Skeletal muscle tissue (tissue), 4 donors: Measurements from ENCODE around the gene OR52W1. TPM values are rescaled to one million over a fixed set of nuclear protein-coding genes. Genes with fewer than 3 reads are reported as not detected.

ENCODE experiments used
- H3K27ac ChIP-seq: one replicate; pipeline ENCODE4 v1.7.0; 2013; ENCODE audit warnings: mild to moderate bottlenecking, low read depth, low read length, inconsistent platforms
- H3K27me3 ChIP-seq, 3 donors: one replicate each; pipeline ENCODE4 v1.7.0; 2013; ENCODE audit warnings: low read length in 3 of 3; ENCODE audit not compliant: control insufficient read depth in 3 of 3, insufficient read depth in 3 of 3
- H3K36me3 ChIP-seq, 3 donors: one replicate each; pipeline ENCODE4 v1.7.0; 2013; ENCODE audit warnings: low read length in 3 of 3; ENCODE audit not compliant: control insufficient read depth in 3 of 3, insufficient read depth in 3 of 3
- H3K4me1 ChIP-seq, 3 donors: one replicate each; pipeline ENCODE4 v1.7.0; 2013; ENCODE audit warnings: low read length in 3 of 3, mild to moderate bottlenecking in 3 of 3; ENCODE audit not compliant: control insufficient read depth in 3 of 3, insufficient read depth in 3 of 3
- H3K4me3 ChIP-seq, 3 donors: one replicate each; pipeline ENCODE4 v1.7.0; 2013; ENCODE audit warnings: low read length in 3 of 3
- H3K9ac ChIP-seq, 3 donors: one replicate each; pipeline ENCODE4 v1.7.0; 2013; ENCODE audit warnings: low read length in 3 of 3, mild to moderate bottlenecking in 3 of 3, moderate library complexity in 2 of 3, low read depth in 1 of 3
- H3K9me3 ChIP-seq, 3 donors: one replicate each; pipeline ENCODE4 v1.7.0; 2013; ENCODE audit warnings: low read length in 3 of 3; ENCODE audit not compliant: control insufficient read depth in 3 of 3
- total RNA-seq: library from RNA; depleted of rRNA; stranded (reverse); fragments of >200 nt; gene quantifications from one replicate; pipeline ENCODE4 v1.2.3, GENCODE V29; 2014
- donor health status: Osteomylitis.

Gene OR52W1, protein sequence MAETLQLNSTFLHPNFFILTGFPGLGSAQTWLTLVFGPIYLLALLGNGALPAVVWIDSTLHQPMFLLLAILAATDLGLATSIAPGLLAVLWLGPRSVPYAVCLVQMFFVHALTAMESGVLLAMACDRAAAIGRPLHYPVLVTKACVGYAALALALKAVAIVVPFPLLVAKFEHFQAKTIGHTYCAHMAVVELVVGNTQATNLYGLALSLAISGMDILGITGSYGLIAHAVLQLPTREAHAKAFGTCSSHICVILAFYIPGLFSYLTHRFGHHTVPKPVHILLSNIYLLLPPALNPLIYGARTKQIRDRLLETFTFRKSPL
- not detected for total RNA-seq

DNA sequence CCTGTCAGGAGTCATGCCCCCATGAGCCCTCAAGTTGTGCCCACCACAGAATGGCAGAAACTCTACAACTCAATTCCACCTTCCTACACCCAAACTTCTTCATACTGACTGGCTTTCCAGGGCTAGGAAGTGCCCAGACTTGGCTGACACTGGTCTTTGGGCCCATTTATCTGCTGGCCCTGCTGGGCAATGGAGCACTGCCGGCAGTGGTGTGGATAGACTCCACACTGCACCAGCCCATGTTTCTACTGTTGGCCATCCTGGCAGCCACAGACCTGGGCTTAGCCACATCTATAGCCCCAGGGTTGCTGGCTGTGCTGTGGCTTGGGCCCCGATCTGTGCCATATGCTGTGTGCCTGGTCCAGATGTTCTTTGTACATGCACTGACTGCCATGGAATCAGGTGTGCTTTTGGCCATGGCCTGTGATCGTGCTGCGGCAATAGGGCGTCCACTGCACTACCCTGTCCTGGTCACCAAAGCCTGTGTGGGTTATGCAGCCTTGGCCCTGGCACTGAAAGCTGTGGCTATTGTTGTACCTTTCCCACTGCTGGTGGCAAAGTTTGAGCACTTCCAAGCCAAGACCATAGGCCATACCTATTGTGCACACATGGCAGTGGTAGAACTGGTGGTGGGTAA, at the start of gene OR52W1:
Gene OR52W1 (plus strand): TSS at position 51 of the 637 bp plus-strand sequence. CDS start 0 bp downstream, at position 51.
- Histone ChIP-seq H3K36me3 (peaks cover 0 to 2% (median 0%) of the 10 kb centered on the region in 3 donors), H3K4me3 (no peak within 1 kb of the TSS), H3K27ac (no peak within 1 kb of the TSS), H3K4me1 (no peaks in the 10 kb centered on the region), H3K9me3 (no peaks in the 10 kb centered on the region), H3K9ac (no peak within 1 kb of the TSS), H3K27me3 (no peaks in the 10 kb centered on the region)

DNA sequence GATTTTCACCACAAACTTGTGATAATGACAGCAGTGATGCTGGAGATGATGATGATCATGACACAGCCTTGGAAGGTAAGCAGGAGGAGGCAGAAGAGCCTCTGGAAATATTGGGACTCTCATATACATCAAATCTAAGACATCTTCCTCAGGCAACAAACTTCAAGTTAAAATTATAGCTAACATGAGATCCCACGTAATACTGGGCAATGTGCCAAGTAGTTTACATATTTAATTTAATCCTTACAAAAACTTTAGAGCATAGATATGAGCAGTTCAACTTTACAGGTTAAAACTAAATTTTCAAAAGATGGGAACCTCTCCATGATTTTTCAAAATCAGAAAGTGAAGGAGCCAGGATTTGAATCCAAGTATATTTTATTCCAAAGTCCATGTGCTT, 47.9 kb upstream of the OR52W1 start:
- no peak overlapping the region for H3K4me3 ChIP-seq
- H3K9ac ChIP-seq = no peak overlapping the region
- no peaks in the 10 kb centered on the region for H3K36me3 ChIP-seq
- H3K9me3 ChIP-seq = no peaks in the 10 kb centered on the region
- no peaks in the 10 kb centered on the region for H3K27me3 ChIP-seq
- no peaks in the 10 kb centered on the region for H3K4me1 ChIP-seq
- H3K27ac ChIP-seq = no peak overlapping the region

DNA sequence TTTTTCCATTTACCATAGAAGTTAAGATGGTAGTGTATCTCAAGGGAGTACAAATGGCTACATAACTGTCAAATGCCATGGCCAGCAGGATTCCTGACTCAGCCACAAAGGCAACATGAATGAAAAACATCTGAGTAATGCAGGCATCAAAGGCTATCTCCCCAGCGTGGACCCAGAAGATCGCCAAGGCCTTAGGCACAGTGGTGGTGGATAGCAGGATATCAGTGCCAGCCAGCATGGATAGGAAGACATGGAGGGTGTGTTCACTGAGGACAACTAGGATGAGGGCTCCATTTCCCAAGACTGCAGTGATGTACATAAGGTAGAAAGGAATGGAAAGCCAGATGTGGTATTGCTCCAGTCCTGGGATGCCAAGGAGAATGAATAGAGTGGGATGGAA, 46.9 kb upstream of the OR52W1 start:
- Histone ChIP-seq H3K27me3 (no peaks in the 10 kb centered on the region), H3K27ac (no peak overlapping the region), H3K9me3 (no peaks in the 10 kb centered on the region), H3K4me3 (no peak overlapping the region), H3K36me3 (no peaks in the 10 kb centered on the region), H3K4me1 (no peaks in the 10 kb centered on the region), H3K9ac (no peak overlapping the region)

DNA sequence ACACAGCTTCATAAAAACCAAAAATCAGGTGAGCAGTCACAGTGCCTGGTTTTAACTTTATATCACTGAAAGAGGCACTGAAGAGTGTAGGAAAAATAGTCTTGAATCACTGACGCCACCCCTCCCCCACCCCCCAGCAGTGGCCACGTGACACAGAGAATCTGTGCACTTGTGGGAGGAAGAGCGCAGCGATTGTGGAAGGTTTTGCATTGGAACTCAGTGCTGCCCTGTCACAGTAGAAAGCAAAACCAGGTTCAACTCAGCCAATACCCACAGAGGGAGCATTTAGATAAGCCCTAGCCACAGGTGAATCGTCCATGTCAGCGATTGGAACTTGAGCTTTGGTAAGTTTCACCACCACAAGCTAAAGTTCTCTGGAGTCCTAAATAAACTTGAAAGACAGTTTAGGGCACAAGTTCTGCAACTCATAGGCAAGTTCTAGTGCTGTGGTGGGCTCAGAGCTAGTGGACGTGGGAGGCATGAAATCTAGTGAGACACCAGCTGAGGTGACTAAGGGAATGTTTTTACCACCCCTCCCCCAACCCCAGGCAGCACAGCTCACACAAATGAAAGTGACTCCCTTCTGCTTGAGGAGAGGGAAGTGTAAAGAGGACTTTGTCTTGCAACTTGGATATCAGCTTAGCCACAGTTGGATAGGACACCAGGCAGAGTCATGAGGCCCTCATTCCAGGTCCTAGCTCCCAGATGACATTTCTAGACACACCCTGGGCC, 42.2 kb upstream of the OR52W1 start:
- no peak overlapping the region for H3K4me3 ChIP-seq
- H3K36me3 ChIP-seq = no peaks in the 10 kb centered on the region
- no peaks in the 10 kb centered on the region for H3K4me1 ChIP-seq
- H3K9me3 ChIP-seq = no peaks in the 10 kb centered on the region
- H3K27me3 ChIP-seq = no peaks in the 10 kb centered on the region
- H3K9ac ChIP-seq = no peak overlapping the region
- no peak overlapping the region for H3K27ac ChIP-seq

DNA sequence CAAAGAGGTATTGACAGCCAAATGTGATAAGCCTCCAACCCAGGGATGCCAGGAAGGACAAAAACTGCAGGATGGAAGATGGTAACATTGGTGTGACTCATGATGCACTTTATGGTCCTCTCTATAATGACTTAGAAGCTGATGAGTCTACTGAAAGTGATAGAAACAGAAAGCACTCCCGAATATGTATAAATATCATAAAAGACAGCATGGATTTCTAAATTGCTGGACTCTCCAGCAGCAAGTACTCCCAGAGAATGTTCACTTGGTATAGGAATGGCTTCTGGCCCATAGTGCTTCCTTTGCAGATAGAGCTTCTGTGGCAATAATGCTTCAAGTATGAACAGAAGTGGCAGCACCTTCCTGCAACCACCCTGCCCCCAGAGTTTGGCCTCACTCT, 28.8 kb upstream of the OR52W1 start, which contains the start of gene OR52B2:
Gene OR52B2 (minus strand): TSS at position 101 of the 400 bp plus-strand sequence. CDS start 0 bp downstream, at position 101.
- no peak within 1 kb of the TSS for H3K9ac ChIP-seq
- no peak within 1 kb of the TSS for H3K27ac ChIP-seq
- no peak within 1 kb of the TSS for H3K4me3 ChIP-seq
- H3K36me3 ChIP-seq = no peaks in the 10 kb centered on the region
- peaks cover 0 to 2% (median 0%) of the 10 kb centered on the region in 3 donors for H3K9me3 ChIP-seq
- H3K27me3 ChIP-seq = no peaks in the 10 kb centered on the region
- no peaks in the 10 kb centered on the region for H3K4me1 ChIP-seq

DNA sequence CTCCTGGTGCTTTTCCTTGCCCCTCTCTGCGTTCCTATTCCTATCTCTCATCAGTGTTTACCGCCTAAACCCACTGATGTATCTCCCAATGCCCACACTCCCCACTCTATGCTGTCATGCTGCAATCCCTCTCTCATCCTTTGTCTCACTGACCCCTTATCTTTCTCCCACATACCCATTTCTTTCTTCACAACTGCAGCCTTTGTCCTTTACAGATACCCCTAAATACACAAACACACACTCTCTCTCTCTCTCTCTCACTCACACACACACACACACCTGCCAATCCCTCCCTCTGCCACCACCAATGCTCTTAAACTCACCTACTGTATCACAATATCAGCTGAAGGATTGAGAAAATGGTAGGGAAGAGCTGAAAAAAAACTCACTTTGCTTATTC, 23.6 kb upstream of the OR52W1 start:
- H3K4me1 ChIP-seq = no peaks in the 10 kb centered on the region
- H3K27ac ChIP-seq = no peak overlapping the region
- H3K36me3 ChIP-seq = no peaks in the 10 kb centered on the region
- no peak overlapping the region for H3K4me3 ChIP-seq
- no peaks in the 10 kb centered on the region for H3K27me3 ChIP-seq
- no peak overlapping the region for H3K9ac ChIP-seq
- no peaks in the 10 kb centered on the region for H3K9me3 ChIP-seq

DNA sequence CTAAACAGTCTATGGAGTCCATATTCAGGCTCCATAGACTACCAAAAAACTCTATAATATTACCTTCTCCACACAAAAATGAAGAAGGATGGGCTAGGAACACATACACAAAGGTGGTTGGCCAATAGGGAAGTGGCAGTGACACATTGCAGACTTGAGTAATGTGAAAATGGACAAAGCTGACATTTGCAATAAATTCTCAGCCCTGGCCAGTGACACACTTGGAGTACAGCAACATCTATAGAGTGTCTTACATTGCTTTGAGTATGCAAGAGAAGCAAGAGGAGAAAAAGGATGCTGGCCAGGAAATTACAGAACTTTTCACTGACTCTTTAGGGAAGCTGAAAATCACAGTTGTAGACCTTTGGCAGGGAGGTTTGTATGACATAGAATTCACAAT, 7.3 kb upstream of the OR52W1 start:
- Histone ChIP-seq H3K36me3 (no peaks in the 10 kb centered on the region), H3K9me3 (no peaks in the 10 kb centered on the region), H3K4me3 (no peak overlapping the region), H3K27ac (no peak overlapping the region), H3K9ac (no peak overlapping the region), H3K4me1 (no peaks in the 10 kb centered on the region), H3K27me3 (no peaks in the 10 kb centered on the region)

DNA sequence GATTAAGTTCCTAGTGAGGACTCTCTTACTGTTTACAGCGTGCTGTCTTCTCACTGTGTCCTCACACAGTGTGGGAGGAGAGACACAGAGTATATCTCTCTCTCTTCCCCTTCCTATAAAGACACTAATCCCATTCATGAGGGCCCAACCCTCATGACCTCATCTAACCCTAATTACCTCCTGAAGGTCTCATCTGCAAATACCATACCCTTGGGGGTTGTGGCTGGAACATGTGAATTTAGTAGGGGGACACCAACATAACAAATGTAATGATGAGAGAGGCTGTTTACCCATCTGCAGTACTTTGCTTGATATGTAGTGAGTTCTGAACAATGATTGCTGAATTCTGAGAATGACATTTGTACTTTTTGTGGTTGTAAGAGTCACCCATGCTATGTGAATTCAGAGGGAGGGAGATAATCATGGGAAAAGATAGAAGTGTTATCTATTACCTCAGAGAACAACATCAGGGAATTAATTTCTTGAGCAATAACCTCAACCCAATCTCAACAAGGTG, 4.9 kb upstream of the OR52W1 start:
- Histone ChIP-seq H3K9ac (no peak overlapping the region), H3K27ac (no peak overlapping the region), H3K4me3 (no peak overlapping the region), H3K36me3 (no peaks in the 10 kb centered on the region), H3K9me3 (no peaks in the 10 kb centered on the region), H3K4me1 (no peaks in the 10 kb centered on the region), H3K27me3 (no peaks in the 10 kb centered on the region)

DNA sequence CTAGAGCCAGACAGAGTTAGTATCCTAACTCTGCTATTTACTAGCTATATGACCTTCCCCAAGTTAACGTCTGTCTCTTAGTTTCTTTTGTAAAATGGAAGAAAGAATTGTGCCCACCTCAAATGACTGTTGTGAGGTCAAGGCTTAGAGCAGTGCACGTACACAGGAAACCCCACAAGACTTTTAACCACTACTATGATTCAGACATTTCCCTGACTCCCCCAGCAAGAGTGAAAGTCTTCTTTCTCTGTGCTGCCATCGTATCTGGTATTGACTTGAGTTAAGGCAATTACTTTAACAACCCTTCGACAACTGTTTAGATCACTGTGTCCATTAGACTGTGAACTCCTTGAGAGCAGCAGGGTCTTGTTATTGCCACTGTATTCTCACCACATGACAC, 2.6 kb upstream of the OR52W1 start:
- H3K27me3 ChIP-seq = no peaks in the 10 kb centered on the region
- no peaks in the 10 kb centered on the region for H3K9me3 ChIP-seq
- no peak overlapping the region for H3K9ac ChIP-seq
- H3K4me3 ChIP-seq = no peak overlapping the region
- H3K27ac ChIP-seq = no peak overlapping the region
- no peaks in the 10 kb centered on the region for H3K4me1 ChIP-seq
- H3K36me3 ChIP-seq = no peaks in the 10 kb centered on the region
